Breast epithelium (tissue), 3 donors: ENCODE measurements around the gene CNOT1.

Experiments
- POLR2A ChIP-seq: fragments of 450-650 bp; IDR thresholded peaks from one replicate; pipeline ENCODE4 v1.6.1; 2016; ENCODE audit warnings: antibody characterized with exemption, mild to moderate bottlenecking, moderate library complexity
- TF ChIP-seq, protein P1 (sequence below), 3 donors: fragments of 450-650 bp; IDR thresholded peaks; one replicate each; pipeline ENCODE4 v1.5.1; 2016 to 2017; ENCODE audit warnings: antibody characterized with exemption in 3 of 3, mild to moderate bottlenecking in 3 of 3, moderate library complexity in 3 of 3

DNA sequence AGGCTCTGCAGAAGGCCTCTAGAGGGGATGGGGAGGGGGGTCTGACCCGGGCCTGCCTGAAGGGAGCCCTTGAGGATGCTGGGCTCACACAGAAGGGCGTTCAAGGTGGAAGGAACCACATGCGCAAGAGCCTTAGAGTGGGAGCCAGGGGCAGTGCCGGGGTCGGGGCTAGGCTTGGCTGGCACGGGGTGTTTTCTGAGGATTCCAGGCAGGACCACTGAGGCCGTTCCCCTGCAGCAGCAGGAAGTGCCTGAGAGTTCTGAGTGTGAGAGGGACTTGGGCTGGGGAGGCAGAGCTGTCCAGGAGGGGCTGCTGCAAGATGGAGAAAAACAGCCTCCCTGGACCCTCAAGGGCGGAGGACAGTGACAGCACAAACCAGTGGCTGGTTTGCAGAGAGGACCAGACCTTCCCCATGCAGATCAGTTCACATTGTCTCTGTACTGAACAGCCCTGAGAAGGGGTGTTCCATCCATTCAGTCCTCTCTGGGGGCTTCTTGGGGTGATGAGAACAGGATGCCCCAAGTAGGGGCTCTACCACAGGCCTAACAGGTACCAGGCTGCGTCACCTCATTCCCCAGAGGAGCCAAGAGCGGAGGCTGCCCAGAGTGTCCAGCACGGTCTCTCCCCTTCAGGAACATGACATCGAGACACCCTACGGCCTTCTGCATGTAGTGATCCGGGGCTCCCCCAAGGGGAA is 126.3 kb downstream of the CNOT1 start:
- TF ChIP-seq, protein P1, sequence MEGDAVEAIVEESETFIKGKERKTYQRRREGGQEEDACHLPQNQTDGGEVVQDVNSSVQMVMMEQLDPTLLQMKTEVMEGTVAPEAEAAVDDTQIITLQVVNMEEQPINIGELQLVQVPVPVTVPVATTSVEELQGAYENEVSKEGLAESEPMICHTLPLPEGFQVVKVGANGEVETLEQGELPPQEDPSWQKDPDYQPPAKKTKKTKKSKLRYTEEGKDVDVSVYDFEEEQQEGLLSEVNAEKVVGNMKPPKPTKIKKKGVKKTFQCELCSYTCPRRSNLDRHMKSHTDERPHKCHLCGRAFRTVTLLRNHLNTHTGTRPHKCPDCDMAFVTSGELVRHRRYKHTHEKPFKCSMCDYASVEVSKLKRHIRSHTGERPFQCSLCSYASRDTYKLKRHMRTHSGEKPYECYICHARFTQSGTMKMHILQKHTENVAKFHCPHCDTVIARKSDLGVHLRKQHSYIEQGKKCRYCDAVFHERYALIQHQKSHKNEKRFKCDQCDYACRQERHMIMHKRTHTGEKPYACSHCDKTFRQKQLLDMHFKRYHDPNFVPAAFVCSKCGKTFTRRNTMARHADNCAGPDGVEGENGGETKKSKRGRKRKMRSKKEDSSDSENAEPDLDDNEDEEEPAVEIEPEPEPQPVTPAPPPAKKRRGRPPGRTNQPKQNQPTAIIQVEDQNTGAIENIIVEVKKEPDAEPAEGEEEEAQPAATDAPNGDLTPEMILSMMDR (IDR thresholded peaks at IDR 0.05): no peak
- TF ChIP-seq POLR2A: no peak
